NCI-H510A treated with DMSO at 0.1 percent for 48 hours (cell line): ENCODE data around the gene GUCA1A.
A peak's percentile ranks its signal among the peaks of the same experiment; 100 is the strongest.

Source experiments
- DNase-seq: peaks from one replicate; lab custom pipeline; 2025; lab: John Stamatoyannopoulos, UW

GUCA1A gene

GRCh38 chr6:42173101-42173500, at the start of gene GUCA1A:
Gene GUCA1A (plus strand): TSS chr6:42173364. CDS start chr6:42173614, 250 bp downstream.
- DNase-seq = no peak

GRCh38 chr6:42123379-42124103, 49.6 kb upstream of the GUCA1A start:
- DNase-seq = no peak

- DNase-seq = no peak
Measured at GRCh38 chr6:42124223-42124836, 48.8 kb upstream of the GUCA1A start.

GRCh38 chr6:42125231-42125630, 47.9 kb upstream of the GUCA1A start:
- DNase-seq = no peak

GRCh38 chr6:42125663-42126062, 47.5 kb upstream of the GUCA1A start:
- DNase-seq = no peak

- DNase-seq = no peak
Measured at GRCh38 chr6:42128460-42129359, 44.5 kb upstream of the GUCA1A start.

GRCh38 chr6:42129360-42129676, 43.8 kb upstream of the GUCA1A start:
- DNase-seq = no peak

GRCh38 chr6:42131531-42131930, 41.6 kb upstream of the GUCA1A start:
- DNase-seq = no peak

GRCh38 chr6:42133926-42134325, 39.2 kb upstream of the GUCA1A start:
- DNase-seq = no peak

- no peak for DNase-seq
Measured at GRCh38 chr6:42135161-42135560, 38.0 kb upstream of the GUCA1A start.

GRCh38 chr6:42135722-42136121, 37.4 kb upstream of the GUCA1A start:
- no peak for DNase-seq

GRCh38 chr6:42136508-42137193, 36.5 kb upstream of the GUCA1A start:
- DNase-seq = no peak

GRCh38 chr6:42137194-42137753, 35.9 kb upstream of the GUCA1A start:
- DNase-seq = no peak

GRCh38 chr6:42138190-42138589, 35.0 kb upstream of the GUCA1A start:
- DNase-seq = no peak

GRCh38 chr6:42138630-42139619, 34.2 kb upstream of the GUCA1A start:
- peak; percentile 75 for DNase-seq

GRCh38 chr6:42140032-42140431, 33.1 kb upstream of the GUCA1A start:
- no peak for DNase-seq

- peak; percentile 49 for DNase-seq
Measured at GRCh38 chr6:42140756-42141602, 32.2 kb upstream of the GUCA1A start.

- DNase-seq = peak; percentile 21
Measured at GRCh38 chr6:42141603-42142117, 31.5 kb upstream of the GUCA1A start.

GRCh38 chr6:42142118-42142835, 30.9 kb upstream of the GUCA1A start, which contains the start of gene C6orf132:
Gene C6orf132 (minus strand): TSS chr6:42142620. CDS start chr6:42142444, 176 bp downstream.
- peak; percentile 63 for DNase-seq
